ENCODE results near the gene MIER2. TPM values are rescaled to one million over a fixed set of nuclear protein-coding genes. Genes with fewer than 3 reads are reported as not detected.

The MIER2 gene
- total RNA-seq, 1 donor from 2014 or later = 44.1 TPM

DNA sequence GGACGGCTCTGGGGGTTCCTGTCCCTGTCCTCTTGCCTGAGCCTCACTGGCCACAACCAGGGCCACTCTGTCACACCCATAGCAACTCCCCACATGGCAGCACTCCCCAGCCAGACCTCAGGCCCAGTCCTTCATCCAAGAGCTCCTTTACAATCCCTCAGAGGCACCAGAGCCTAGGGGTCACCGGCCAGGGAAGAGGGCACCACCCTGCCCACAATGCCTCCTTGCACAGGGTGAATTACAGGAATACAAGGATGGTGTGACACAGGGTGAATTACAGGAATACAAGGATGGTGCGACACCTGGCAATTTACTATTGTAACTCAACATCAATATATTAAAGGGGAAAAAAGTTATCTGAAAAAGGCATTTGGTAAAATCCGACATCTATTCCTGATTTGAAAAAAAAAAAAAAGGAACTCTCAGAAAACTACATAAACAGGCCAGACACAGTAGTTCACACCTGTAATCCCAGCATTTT is 16.5 kb downstream of the MIER2 start:
- Mint-ChIP-seq H3K4me3 (ENCODE audit: unreplicated experiment) (peak overlapping the region; percentile 81), H3K36me3 (ENCODE audit: low read depth, unreplicated experiment) (peaks cover 38% of the 10 kb centered on the region), H3K27me3 (ENCODE audit: unreplicated experiment) (peaks cover 2% of the 10 kb centered on the region), H3K27ac (ENCODE audit: unreplicated experiment) (no peak overlapping the region), H3K4me1 (ENCODE audit: unreplicated experiment) (no peaks in the 10 kb centered on the region), H3K9me3 (ENCODE audit: unreplicated experiment) (no peaks in the 10 kb centered on the region)
- DNase-seq (ENCODE audit: low spot score) = no peak
- TF ChIP-seq, protein P1, sequence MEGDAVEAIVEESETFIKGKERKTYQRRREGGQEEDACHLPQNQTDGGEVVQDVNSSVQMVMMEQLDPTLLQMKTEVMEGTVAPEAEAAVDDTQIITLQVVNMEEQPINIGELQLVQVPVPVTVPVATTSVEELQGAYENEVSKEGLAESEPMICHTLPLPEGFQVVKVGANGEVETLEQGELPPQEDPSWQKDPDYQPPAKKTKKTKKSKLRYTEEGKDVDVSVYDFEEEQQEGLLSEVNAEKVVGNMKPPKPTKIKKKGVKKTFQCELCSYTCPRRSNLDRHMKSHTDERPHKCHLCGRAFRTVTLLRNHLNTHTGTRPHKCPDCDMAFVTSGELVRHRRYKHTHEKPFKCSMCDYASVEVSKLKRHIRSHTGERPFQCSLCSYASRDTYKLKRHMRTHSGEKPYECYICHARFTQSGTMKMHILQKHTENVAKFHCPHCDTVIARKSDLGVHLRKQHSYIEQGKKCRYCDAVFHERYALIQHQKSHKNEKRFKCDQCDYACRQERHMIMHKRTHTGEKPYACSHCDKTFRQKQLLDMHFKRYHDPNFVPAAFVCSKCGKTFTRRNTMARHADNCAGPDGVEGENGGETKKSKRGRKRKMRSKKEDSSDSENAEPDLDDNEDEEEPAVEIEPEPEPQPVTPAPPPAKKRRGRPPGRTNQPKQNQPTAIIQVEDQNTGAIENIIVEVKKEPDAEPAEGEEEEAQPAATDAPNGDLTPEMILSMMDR (IDR thresholded peaks at IDR 0.05; ENCODE audit: unreplicated experiment) = no peak

DNA sequence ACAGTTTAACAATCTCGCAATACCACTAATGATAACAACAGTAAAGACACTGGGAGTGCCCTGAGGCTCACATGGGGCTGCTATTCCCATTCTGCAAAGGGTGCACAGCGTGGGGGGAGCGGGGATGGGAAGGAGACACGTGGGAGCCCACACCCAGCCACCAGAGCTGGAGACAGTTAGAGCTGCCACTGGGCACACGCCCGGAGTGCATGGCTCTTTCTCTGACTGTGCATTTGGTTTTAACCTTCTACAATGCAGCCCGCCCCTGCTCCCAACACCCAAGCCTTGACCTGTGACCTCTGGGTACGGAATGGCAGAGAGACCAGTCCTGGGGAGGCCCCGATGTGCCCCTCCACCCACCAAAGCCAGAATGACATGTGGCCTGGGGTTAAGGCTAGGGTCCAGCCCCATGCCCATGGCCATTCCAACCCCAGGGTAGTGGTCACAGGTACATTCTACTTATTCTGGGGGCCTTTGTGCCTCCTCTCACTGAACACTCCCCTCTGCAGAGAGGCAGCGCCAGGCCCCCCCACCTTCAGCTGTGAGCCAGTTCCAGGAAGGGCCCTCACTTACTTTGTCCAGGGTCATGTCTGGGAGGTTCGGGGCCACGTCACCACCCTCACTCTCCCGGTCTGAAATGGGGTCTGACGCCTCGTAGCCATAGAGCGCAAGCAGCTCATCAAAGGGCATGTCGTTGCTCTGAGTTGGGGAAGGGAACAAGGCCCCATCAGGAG is 17.1 kb downstream of the MIER2 start:
- H3K36me3 Mint-ChIP-seq (ENCODE audit: low read depth, unreplicated experiment) = peaks cover 38% of the 10 kb centered on the region

DNA sequence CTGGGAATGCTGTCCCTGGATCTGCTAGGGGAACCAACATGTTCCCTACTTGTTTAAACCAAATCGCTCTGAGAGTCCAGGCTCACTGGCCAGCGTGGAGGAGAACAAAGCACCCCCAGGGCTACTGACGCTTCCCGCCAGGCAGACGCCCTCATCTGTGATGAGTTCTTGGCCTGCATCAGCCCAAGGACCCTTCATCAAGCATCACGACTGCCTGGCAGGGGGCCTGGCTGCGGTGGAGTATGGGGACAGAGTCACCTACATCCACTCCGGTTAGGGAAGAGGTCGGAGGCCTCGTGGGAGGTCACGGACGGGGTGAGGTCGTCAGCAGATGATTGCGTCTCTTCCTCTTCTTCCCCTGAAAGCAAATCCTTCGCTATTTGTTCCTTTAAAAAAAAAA is 17.7 kb downstream of the MIER2 start:
- Mint-ChIP-seq H3K9me3 (ENCODE audit: unreplicated experiment) (no peaks in the 10 kb centered on the region), H3K27ac (ENCODE audit: unreplicated experiment) (no peak overlapping the region), H3K4me3 (ENCODE audit: unreplicated experiment) (no peak overlapping the region), H3K4me1 (ENCODE audit: unreplicated experiment) (no peaks in the 10 kb centered on the region), H3K27me3 (ENCODE audit: unreplicated experiment) (peaks cover 2% of the 10 kb centered on the region), H3K36me3 (ENCODE audit: low read depth, unreplicated experiment) (peaks cover 38% of the 10 kb centered on the region)
- no peak for DNase-seq (ENCODE audit: low spot score)
- TF ChIP-seq, protein P1 (IDR thresholded peaks at IDR 0.05; ENCODE audit: unreplicated experiment) = no peak

More for the DNA sequence above, 17.1 kb downstream of the MIER2 start:
- Mint-ChIP-seq H3K4me3 (ENCODE audit: unreplicated experiment) (peak overlapping the region; percentile 81), H3K27ac (ENCODE audit: unreplicated experiment) (no peak overlapping the region), H3K27me3 (ENCODE audit: unreplicated experiment) (peaks cover 2% of the 10 kb centered on the region), H3K9me3 (ENCODE audit: unreplicated experiment) (no peaks in the 10 kb centered on the region), H3K4me1 (ENCODE audit: unreplicated experiment) (no peaks in the 10 kb centered on the region)
- DNase-seq (ENCODE audit: low spot score) = no peak
- TF ChIP-seq, protein P1 (IDR thresholded peaks at IDR 0.05; ENCODE audit: unreplicated experiment) = no peak

DNA sequence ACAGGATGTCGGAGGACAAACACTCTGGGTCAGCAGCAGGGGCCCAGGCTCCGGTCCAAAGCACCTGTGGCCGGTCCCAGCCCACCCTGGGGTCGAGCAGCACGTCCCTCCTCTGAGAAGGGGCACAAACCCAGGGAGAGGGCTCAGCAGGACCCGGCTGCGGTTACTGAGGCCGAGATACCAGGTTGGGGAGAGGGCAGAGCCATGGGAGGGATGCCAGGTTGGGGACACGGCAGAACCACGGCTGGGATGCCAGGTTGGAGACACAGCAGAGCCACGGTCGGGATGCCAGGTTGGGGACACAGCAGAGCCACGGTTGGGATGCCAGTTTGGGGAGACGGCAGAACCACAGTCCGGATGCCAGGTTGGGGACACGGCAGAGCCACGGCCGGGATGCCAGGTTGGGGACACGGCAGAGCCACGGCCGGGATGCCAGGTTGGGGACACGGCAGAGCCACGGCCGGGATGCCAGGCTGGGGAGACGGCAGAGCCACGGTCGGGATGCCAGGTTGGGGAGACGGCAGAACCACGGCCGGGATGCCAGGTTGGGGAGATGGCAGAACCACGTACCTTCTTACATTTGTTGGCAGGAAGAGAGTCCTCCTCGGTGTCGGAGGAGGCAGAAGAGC is 18.5 kb downstream of the MIER2 start:
- no peaks in the 10 kb centered on the region for H3K4me1 Mint-ChIP-seq (ENCODE audit: unreplicated experiment)

More for the DNA sequence above, 18.5 kb downstream of the MIER2 start:
- H3K27ac Mint-ChIP-seq (ENCODE audit: unreplicated experiment) = no peak overlapping the region
- no peaks in the 10 kb centered on the region for H3K9me3 Mint-ChIP-seq (ENCODE audit: unreplicated experiment)
- H3K36me3 Mint-ChIP-seq (ENCODE audit: low read depth, unreplicated experiment) = peaks cover 44% of the 10 kb centered on the region
- DNase-seq (ENCODE audit: low spot score) = no peak
- TF ChIP-seq, protein P1 (IDR thresholded peaks at IDR 0.05; ENCODE audit: unreplicated experiment) = no peak
- peaks cover 2% of the 10 kb centered on the region for H3K27me3 Mint-ChIP-seq (ENCODE audit: unreplicated experiment)
- H3K4me3 Mint-ChIP-seq (ENCODE audit: unreplicated experiment) = no peak overlapping the region

Data from endothelial cell (in vitro differentiated cells).